Body of pancreas (tissue), 4 donors: ENCODE data around the gene PIK3IP1. TPM values are rescaled to one million over a fixed set of nuclear protein-coding genes. Genes with fewer than 3 reads are reported as not detected.

Source experiments
- ATAC-seq: fragments of 150-250 bp; one replicate; pipeline ENCODE4 v1.9.1; 2016
- DNase-seq, 4 donors: peaks; one replicate each; pipeline ENCODE4 v3.0.0-alpha.2; 2019
- H3K27ac ChIP-seq, 4 donors: fragments of 200-600 bp; sonication (generic); 1 replicate in 3 of 4; 2 replicates in 1 of 4; pipeline versions ENCODE4 v1.5.1 to v1.6.1; 2016 to 2019; ENCODE audit warnings: mild to moderate bottlenecking in 1 of 4, mixed read lengths in 1 of 4, moderate library complexity in 1 of 4
- H3K27me3 ChIP-seq, 2 donors: fragments of 200-600 bp; sonication (generic); one replicate each; pipeline ENCODE4 v1.6.0; 2016; ENCODE audit warnings: mild to moderate bottlenecking in 1 of 2
- H3K36me3 ChIP-seq, 2 donors: fragments of 200-600 bp; sonication (generic); replicated peaks in 1 of 2; 2 replicates each; pipeline ENCODE4 v1.5.1; 2016; ENCODE audit warnings: low read depth in 2 of 2; ENCODE audit not compliant: insufficient read depth in 1 of 2
- H3K4me1 ChIP-seq: fragments of 200-600 bp; sonication (generic); one replicate; pipeline ENCODE4 v1.6.0; 2016
- H3K4me3 ChIP-seq, 2 donors: fragments of 200-600 bp; sonication (generic); 1 replicate in 1 of 2; 2 replicates in 1 of 2; pipeline ENCODE4 v1.5.1; 2016 to 2019
- H3K9me3 ChIP-seq, 3 donors: fragments of 200-600 bp; sonication (generic); 1 replicate in 2 of 3; 2 replicates in 1 of 3; pipeline ENCODE4 v1.5.1; 2016
- CTCF ChIP-seq, 7 experiments: fragments of 450-650 bp in 4 of 7; fragments of 200-600 bp in 3 of 7; sonication (generic) in 3 of 7; IDR thresholded peaks; one replicate each; pipeline ENCODE4 v1.5.1; 2016 to 2019; ENCODE audit warnings: antibody characterized with exemption in 7 of 7
- POLR2A ChIP-seq, 3 donors: fragments of 450-650 bp; IDR thresholded peaks; one replicate each; pipeline ENCODE4 v1.6.1; 2016; ENCODE audit warnings: antibody characterized with exemption in 3 of 3, mild to moderate bottlenecking in 2 of 3
- WGBS, 2 donors: methylation state at CpG; one replicate each; pipeline ENCODE4 v1.1.5; 2017; 5-methylcytosine and 5-hydroxymethylcytosine counted together
- intact Hi-C: fragments of 100-400 bp; cut with DNase I; formaldehyde crosslinking; loops from one replicate; pipeline ENCODE4 v1.15.1; 2023
- total RNA-seq, 2 donors: library from RNA; depleted of rRNA; stranded (reverse); fragments of >200 nt; gene quantifications; one replicate each; pipeline ENCODE4 v1.1.0, GENCODE V29; 2016

PIK3IP1 gene
- total RNA-seq, 2 donors from 2014 or later: 5.6 to 18.9 TPM

- Histone ChIP-seq H3K36me3 (peaks cover 0 to 4% of the 10 kb centered on the region in 2 donors), H3K27ac (peak overlapping the region; percentile 48 to 81 (median 71)), H3K27me3 (no peaks in the 10 kb centered on the region), H3K9me3 (no peaks in the 10 kb centered on the region), H3K4me3 (no peak overlapping the region), H3K4me1 (peaks cover 67% of the 10 kb centered on the region)
- TF ChIP-seq POLR2A (IDR thresholded peaks at IDR 0.05) (no peak), CTCF (IDR thresholded peaks at IDR 0.05) (peak in 4 of 7 experiments; percentile 47 to 61 (median 55))
- intact Hi-C loops: no loop called here
- peak; percentile 86 for ATAC-seq
- peak; percentile 82 to 92 (median 89) for DNase-seq
- 12 to 39% methylated on average over 4 of the region's 4 CpGs for WGBS, 2 donors
Measured at GRCh38 chr22:31253949-31254348, 38.3 kb downstream of the PIK3IP1 start.

- peak; percentile 7 for ATAC-seq
- TF ChIP-seq POLR2A (IDR thresholded peaks at IDR 0.05): no peak
- TF ChIP-seq CTCF (IDR thresholded peaks at IDR 0.05): no peak
- no peak overlapping the region for H3K4me3 ChIP-seq
- WGBS, 2 donors: 16 to 19% methylated on average over 4 of the region's 4 CpGs
- H3K4me1 ChIP-seq: peaks cover 82% of the 10 kb centered on the region
- H3K36me3 ChIP-seq: no peaks in the 10 kb centered on the region
- H3K27ac ChIP-seq: peak overlapping the region; percentile 18 to 81 (median 74)
- no peaks in the 10 kb centered on the region for H3K9me3 ChIP-seq
- peak in 1 of 4 donors; percentile 42 for DNase-seq
- H3K27me3 ChIP-seq: no peaks in the 10 kb centered on the region
- intact Hi-C loops: no loop called here
Measured at GRCh38 chr22:31250740-31251600, 41.3 kb downstream of the PIK3IP1 start.

DNA sequence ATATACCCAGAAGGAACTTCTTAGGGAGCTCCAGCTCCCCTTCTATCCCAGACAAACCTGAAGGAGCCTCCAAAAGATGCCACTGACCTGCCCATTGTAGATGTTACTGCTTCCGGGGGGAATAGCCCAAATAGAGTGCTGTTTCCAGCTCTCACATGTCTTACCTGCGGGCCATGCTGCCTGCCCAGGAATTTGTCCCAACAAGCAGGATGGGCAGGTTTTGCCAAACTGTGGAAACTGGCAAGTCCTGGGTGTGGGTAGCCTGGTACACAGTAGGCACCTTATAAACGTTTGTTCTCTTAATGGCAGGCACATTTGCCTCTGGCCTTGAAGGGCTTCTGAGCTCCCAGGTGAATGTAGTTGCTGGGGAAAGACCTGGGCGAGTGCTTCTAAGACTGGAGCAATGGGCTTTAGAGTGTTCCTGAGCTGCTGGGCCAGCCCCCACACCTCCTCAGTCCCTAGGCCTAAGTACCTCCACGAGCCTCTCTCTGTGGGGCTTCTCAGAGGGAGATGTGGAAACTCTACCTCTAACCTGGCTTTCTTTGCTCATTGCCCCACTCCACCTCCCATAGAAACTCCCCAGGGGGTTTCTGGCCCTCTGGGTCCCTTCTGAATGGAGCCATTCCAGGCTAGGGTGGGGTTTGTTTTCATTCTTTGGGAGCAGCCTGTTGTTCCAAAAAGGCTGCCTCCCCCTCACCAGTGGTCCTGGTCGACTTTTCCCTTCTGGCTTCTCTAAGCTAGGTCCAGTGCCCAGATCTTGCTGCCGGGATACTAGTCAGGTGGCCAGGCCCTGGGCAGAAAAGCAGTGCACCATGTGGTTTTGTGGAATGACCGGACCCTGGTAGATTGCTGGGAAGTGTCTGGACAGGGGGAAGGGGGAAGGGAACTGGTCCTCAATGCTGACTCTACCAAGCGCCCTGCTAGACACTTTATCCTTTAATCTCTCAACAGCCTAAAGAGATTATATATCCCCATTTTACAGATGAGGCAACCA lies 43.0 kb downstream of the PIK3IP1 start:
- no peaks in the 10 kb centered on the region for H3K27me3 ChIP-seq
- ATAC-seq: no peak
- no peaks in the 10 kb centered on the region for H3K36me3 ChIP-seq
- no peak overlapping the region for H3K4me3 ChIP-seq
- intact Hi-C loops: no loop called here
- peaks cover 76% of the 10 kb centered on the region for H3K4me1 ChIP-seq
- no peaks in the 10 kb centered on the region for H3K9me3 ChIP-seq
- peak overlapping the region; percentile 18 to 81 (median 74) for H3K27ac ChIP-seq
- 49 to 53% methylated on average over 6 to 9 of the region's 9 CpGs for WGBS, 2 donors
- TF ChIP-seq CTCF (IDR thresholded peaks at IDR 0.05): no peak
- no peak for TF ChIP-seq POLR2A (IDR thresholded peaks at IDR 0.05)
- DNase-seq: no peak

GRCh38 chr22:31248138-31248745 lies 44.0 kb downstream of the PIK3IP1 start:
- H3K36me3 ChIP-seq: no peaks in the 10 kb centered on the region
- TF ChIP-seq CTCF (IDR thresholded peaks at IDR 0.05) (no peak), POLR2A (IDR thresholded peaks at IDR 0.05) (peak; percentile 35 to 58 (median 38))
- H3K27me3 ChIP-seq: no peaks in the 10 kb centered on the region
- no peaks in the 10 kb centered on the region for H3K9me3 ChIP-seq
- H3K4me1 ChIP-seq: peaks cover 75% of the 10 kb centered on the region
- intact Hi-C loops: no loop called here
- ATAC-seq (peak; percentile 87), DNase-seq (peak; percentile 75 to 84 (median 82))
- WGBS, 2 donors: 22 to 27% methylated on average over 6 to 17 of the region's 17 CpGs
- H3K4me3 ChIP-seq: peak overlapping the region; percentile 6 to 30
- H3K27ac ChIP-seq: peak overlapping the region in 3 of 4 donors; percentile 39 to 81 (median 68)
